ENCODE measurements around the gene AFF1. TPM values are rescaled to one million over a fixed set of nuclear protein-coding genes. Genes with fewer than 3 reads are reported as not detected.

AFF1 gene
- total RNA-seq, 1 donor from 2014 or later, result 90.6 TPM

GRCh38 chr4:87015416-87015815 lies 80.6 kb downstream of the AFF1 start:
- Histone ChIP-seq H3K9me3 (no peaks in the 10 kb centered on the region), H3K4me1 (peaks cover 95% of the 10 kb centered on the region), H3K27ac (peak overlapping the region; percentile 72), H3K4me3 (no peak overlapping the region), H3K27me3 (ENCODE audit: low read depth) (no peaks in the 10 kb centered on the region), H3K36me3 (no peaks in the 10 kb centered on the region)
- ATAC-seq (no peak), DNase-seq (no peak)
- intact Hi-C loops (cut with DNase I), result no loop called here
- no peak for TF ChIP-seq CTCF (IDR thresholded peaks at IDR 0.05)

GRCh38 chr4:87017580-87018342 lies 83.0 kb downstream of the AFF1 start:
- Histone ChIP-seq H3K4me1 (peaks cover 85% of the 10 kb centered on the region), H3K36me3 (no peaks in the 10 kb centered on the region), H3K9me3 (no peaks in the 10 kb centered on the region), H3K4me3 (no peak overlapping the region), H3K27ac (peak overlapping the region; percentile 15), H3K27me3 (ENCODE audit: low read depth) (no peaks in the 10 kb centered on the region)
- ATAC-seq (no peak), DNase-seq (no peak)
- intact Hi-C loops (cut with DNase I), result no loop called here
- no peak for TF ChIP-seq CTCF (IDR thresholded peaks at IDR 0.05)

- intact Hi-C loops (cut with DNase I), result no loop called here
- DNase-seq (no peak), ATAC-seq (no peak)
- Histone ChIP-seq H3K27me3 (ENCODE audit: low read depth) (no peaks in the 10 kb centered on the region), H3K36me3 (no peaks in the 10 kb centered on the region), H3K27ac (no peak overlapping the region), H3K4me1 (peaks cover 85% of the 10 kb centered on the region), H3K9me3 (no peaks in the 10 kb centered on the region), H3K4me3 (no peak overlapping the region)
- TF ChIP-seq CTCF (IDR thresholded peaks at IDR 0.05), result no peak
Measured at GRCh38 chr4:87018753-87019152, 83.9 kb downstream of the AFF1 start.

GRCh38 chr4:87019246-87019791 lies 84.5 kb downstream of the AFF1 start:
- ATAC-seq (no peak), DNase-seq (no peak)
- H3K4me3 ChIP-seq, result no peak overlapping the region
- H3K9me3 ChIP-seq, result no peaks in the 10 kb centered on the region
- H3K4me1 ChIP-seq, result peaks cover 85% of the 10 kb centered on the region
- no peaks in the 10 kb centered on the region for H3K36me3 ChIP-seq
- peak overlapping the region; percentile 21 for H3K27ac ChIP-seq
- intact Hi-C loops (cut with DNase I), result no loop called here
- H3K27me3 ChIP-seq (ENCODE audit: low read depth), result no peaks in the 10 kb centered on the region
- no peak for TF ChIP-seq CTCF (IDR thresholded peaks at IDR 0.05)

- no peak for ATAC-seq
- peaks cover 84% of the 10 kb centered on the region for H3K4me1 ChIP-seq
- intact Hi-C loops (cut with DNase I), result no loop called here
- no peaks in the 10 kb centered on the region for H3K27me3 ChIP-seq (ENCODE audit: low read depth)
- no peaks in the 10 kb centered on the region for H3K9me3 ChIP-seq
- no peak for DNase-seq
- TF ChIP-seq CTCF (IDR thresholded peaks at IDR 0.05), result no peak
- no peak overlapping the region for H3K27ac ChIP-seq
- no peaks in the 10 kb centered on the region for H3K36me3 ChIP-seq
- no peak overlapping the region for H3K4me3 ChIP-seq
Measured at GRCh38 chr4:87019898-87020297, 85.1 kb downstream of the AFF1 start.

Measured in lower lobe of right lung (tissue), 2 donors.